HUES48 (cell line): ENCODE measurements around the gene ATXN2.

Source experiments
- H3K27ac ChIP-seq: one replicate; pipeline ENCODE4 v1.7.0; 2013; ENCODE audit warnings: low read depth, low read length, inconsistent platforms
- H3K27me3 ChIP-seq: 2 replicates; pipeline ENCODE4 v1.6.1; 2013; ENCODE audit warnings: mild to moderate bottlenecking, low read length; ENCODE audit not compliant: control insufficient read depth, insufficient read depth
- H3K36me3 ChIP-seq: 2 replicates; pipeline ENCODE4 v1.6.1; 2013; ENCODE audit warnings: low read length; ENCODE audit not compliant: control insufficient read depth, insufficient read depth
- H3K4me1 ChIP-seq: 2 replicates; pipeline ENCODE4 v1.6.1; 2013; ENCODE audit warnings: mild to moderate bottlenecking, low read length; ENCODE audit not compliant: control insufficient read depth, insufficient read depth
- H3K4me3 ChIP-seq: 2 replicates; pipeline ENCODE4 v1.5.1; 2013; ENCODE audit warnings: mild to moderate bottlenecking, low read depth, low read length
- H3K9ac ChIP-seq: 2 replicates; pipeline ENCODE4 v1.6.1; 2013; ENCODE audit warnings: mild to moderate bottlenecking, low read depth, low read length, moderate library complexity
- H3K9me3 ChIP-seq: 2 replicates; pipeline ENCODE4 v1.6.1; 2013; ENCODE audit warnings: low read length; ENCODE audit not compliant: control insufficient read depth, insufficient read depth

Gene ATXN2

GRCh38 chr12:111442301-111443045 lies 156.6 kb downstream of the ATXN2 start:
- Histone ChIP-seq H3K4me3 (no peak overlapping the region), H3K27me3 (no peaks in the 10 kb centered on the region), H3K4me1 (peaks cover 12% of the 10 kb centered on the region; the same call in 1 of the 2 replicates), H3K36me3 (peaks cover 27% of the 10 kb centered on the region), H3K9me3 (no peaks in the 10 kb centered on the region), H3K27ac (no peak overlapping the region), H3K9ac (no peak overlapping the region)

DNA sequence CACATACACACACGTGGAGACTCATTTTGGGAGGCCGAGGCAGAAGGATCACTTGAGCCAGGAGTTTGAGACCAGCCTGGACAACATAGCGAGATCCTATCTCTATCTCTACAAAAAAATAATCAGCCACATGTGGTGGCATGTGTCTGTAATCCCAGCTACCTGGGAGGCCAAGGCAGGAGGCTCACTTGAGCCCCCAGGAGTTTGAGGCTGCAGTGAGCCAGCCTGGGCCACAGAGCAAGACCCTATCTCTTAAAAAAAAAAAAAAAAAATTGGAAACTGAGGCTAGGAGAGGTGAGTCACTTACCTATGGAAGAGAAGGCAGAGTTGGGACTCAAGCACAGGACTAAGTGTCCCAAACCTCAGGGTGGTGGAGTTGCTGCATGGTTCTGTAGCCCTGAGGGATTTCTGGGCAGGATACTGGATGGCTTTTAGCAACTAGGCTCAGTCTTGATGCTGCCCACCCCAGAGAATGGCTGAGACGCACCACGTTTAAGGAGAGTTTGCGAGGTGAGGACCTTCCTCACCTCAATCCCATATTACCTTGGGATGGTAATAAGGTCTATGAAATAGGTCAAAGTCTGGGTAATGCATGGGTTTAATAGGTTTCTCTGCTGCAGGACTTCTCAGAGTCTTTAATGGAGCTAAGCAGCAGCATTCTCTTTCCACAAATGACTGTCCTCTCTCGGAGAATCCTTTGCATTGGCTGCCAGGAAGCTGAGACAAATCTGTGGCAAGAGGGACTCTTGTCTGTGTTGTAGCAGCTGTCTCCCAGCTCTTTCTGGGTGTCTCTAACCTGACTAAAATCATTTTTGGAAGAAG lies 157.8 kb downstream of the ATXN2 start:
- Histone ChIP-seq H3K9ac (no peak overlapping the region), H3K4me3 (no peak overlapping the region), H3K9me3 (no peaks in the 10 kb centered on the region), H3K27ac (no peak overlapping the region), H3K4me1 (peaks cover 11% of the 10 kb centered on the region; the same call in 1 of the 2 replicates), H3K27me3 (no peaks in the 10 kb centered on the region), H3K36me3 (peaks cover 16% of the 10 kb centered on the region)

GRCh38 chr12:111440631-111441030 lies 158.5 kb downstream of the ATXN2 start:
- Histone ChIP-seq H3K27me3 (no peaks in the 10 kb centered on the region), H3K4me3 (no peak overlapping the region), H3K9me3 (no peaks in the 10 kb centered on the region), H3K27ac (no peak overlapping the region), H3K9ac (no peak overlapping the region), H3K36me3 (peaks cover 9% of the 10 kb centered on the region; the same call in 1 of the 2 replicates), H3K4me1 (peaks cover 5% of the 10 kb centered on the region; the same call in 1 of the 2 replicates)

DNA sequence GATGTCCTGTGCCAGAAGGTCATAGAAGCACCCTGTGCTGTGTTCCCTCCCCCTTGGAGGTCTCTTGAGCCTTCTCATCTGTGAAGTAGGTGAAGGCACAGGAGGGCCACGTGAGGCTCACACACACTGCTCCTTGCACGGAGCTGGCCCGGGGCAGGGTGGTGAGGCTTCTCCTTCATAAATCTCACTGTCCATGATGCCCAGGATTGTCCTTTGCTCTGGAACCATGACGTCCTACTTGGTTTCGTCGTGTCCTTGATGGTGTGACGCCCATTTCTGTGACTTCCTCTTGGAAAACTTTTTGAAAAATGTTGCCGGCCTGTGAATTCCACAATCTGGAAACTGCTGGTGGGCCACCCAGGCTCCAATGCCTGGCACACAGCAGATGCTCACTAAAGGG lies 159.0 kb downstream of the ATXN2 start:
- peaks cover 3% of the 10 kb centered on the region; the same call in 1 of the 2 replicates for H3K4me1 ChIP-seq
- H3K9me3 ChIP-seq, result no peaks in the 10 kb centered on the region
- H3K9ac ChIP-seq, result no peak overlapping the region
- H3K36me3 ChIP-seq, result 0 out of 2 replicates have a peak, but pooled peaks cover 5% of the 10 kb centered on the region
- no peak overlapping the region for H3K27ac ChIP-seq
- H3K4me3 ChIP-seq, result no peak overlapping the region
- no peaks in the 10 kb centered on the region for H3K27me3 ChIP-seq

DNA sequence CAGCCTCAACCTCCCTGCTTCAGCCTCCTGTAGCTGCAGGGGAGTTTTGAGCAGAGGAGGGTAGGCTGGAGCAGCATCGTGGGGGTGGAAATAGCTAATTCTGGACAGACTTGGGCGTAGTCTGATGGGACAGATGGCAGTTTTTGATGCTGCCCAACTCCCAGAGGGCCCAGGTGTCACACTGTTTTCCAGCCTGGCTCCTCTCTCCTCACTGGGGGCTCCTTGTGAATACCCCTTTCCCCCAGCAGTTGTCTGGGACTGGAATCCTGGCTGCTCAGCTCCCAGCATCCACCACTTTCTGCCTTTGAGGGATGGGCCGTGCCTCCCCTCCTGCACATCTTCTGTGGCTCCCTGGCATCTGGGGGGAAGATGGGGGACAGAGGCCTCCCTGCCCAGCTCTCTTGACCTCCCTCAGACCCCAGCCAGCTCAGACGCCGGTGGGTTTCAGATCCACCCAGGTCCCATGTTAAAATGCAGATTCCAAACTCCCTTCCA lies 159.4 kb downstream of the ATXN2 start:
- Histone ChIP-seq H3K9me3 (no peaks in the 10 kb centered on the region), H3K27me3 (no peaks in the 10 kb centered on the region), H3K4me1 (peaks cover 8% of the 10 kb centered on the region), H3K27ac (no peak overlapping the region), H3K9ac (no peak overlapping the region), H3K4me3 (no peak overlapping the region), H3K36me3 (0 out of 2 replicates have a peak, but pooled peaks cover 4% of the 10 kb centered on the region)

DNA sequence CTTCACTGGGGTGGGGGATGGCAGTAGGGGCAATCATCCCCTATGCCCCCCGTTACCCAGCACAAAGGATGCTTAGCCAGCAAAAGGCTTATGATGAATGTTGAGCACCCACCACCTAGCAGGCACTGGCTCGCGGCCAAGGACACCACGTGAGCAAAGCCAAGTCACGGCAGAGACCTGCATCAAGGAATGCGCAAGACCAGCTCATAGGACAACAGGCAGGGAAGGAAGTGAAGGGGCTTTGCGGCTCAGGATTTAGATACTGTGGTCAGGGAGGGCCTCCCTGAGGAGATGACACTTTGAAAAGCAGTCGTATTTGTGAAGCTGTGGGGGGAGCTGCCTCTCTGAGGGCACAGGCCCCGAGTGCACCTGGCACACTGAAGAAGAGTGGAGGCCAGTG lies 160.6 kb downstream of the ATXN2 start:
- Histone ChIP-seq H3K27me3 (no peaks in the 10 kb centered on the region), H3K27ac (no peak overlapping the region), H3K4me3 (no peak overlapping the region), H3K36me3 (no peaks in the 10 kb centered on the region), H3K4me1 (peaks cover 18% of the 10 kb centered on the region), H3K9me3 (no peaks in the 10 kb centered on the region), H3K9ac (no peak overlapping the region)

- Histone ChIP-seq H3K36me3 (no peaks in the 10 kb centered on the region), H3K4me3 (no peak overlapping the region), H3K27ac (no peak overlapping the region), H3K4me1 (peaks cover 18% of the 10 kb centered on the region), H3K9ac (no peak overlapping the region), H3K9me3 (no peaks in the 10 kb centered on the region), H3K27me3 (no peaks in the 10 kb centered on the region)
These were observed 161.2 kb downstream of the ATXN2 start for GRCh38 chr12:111437816-111438454.

DNA sequence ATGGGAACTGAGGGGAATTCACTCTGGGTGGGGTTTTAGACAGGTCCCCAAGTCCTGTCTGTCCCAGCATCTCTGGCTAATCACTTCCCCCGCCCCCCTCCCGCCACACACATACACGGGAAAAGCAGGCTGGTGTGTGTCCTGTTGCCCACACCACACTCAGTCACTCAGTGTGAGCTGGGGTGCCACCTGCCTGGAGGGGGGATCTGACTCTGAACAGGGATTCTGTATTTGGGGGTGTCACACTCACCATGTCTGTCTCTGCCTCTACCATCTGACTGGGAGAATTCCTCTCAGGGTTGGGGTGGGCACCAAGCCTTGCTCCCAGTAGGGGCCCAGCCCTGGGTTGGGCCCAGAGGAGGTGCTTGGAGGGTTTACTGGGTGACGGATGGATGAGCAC lies 162.3 kb downstream of the ATXN2 start:
- H3K4me3 ChIP-seq, result no peak overlapping the region
- no peaks in the 10 kb centered on the region for H3K36me3 ChIP-seq
- H3K4me1 ChIP-seq, result peaks cover 18% of the 10 kb centered on the region
- no peak overlapping the region for H3K9ac ChIP-seq
- no peak overlapping the region for H3K27ac ChIP-seq
- H3K27me3 ChIP-seq, result no peaks in the 10 kb centered on the region
- H3K9me3 ChIP-seq, result no peaks in the 10 kb centered on the region

DNA sequence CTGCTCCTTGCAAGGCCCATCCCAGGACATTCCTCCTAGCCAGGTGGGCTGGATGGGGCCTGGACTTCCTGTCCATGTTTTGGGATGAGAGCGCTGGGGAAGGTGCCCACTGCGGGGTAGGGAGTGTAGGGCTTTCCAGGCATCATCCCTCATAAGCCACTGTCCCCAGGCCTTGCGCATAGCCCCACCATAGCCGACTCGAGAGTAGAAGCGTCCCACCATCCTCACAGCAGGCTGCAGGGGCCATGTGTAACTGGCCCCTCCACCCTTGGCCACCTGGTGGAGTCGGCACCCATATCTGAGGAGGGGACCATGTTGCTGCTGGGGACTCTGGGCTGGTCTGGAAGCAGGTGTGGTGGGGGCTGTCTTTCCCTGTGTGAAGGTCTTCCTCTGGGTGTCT lies 162.8 kb downstream of the ATXN2 start:
- H3K9me3 ChIP-seq, result no peaks in the 10 kb centered on the region
- no peak overlapping the region for H3K4me3 ChIP-seq
- no peak overlapping the region for H3K9ac ChIP-seq
- peaks cover 18% of the 10 kb centered on the region for H3K4me1 ChIP-seq
- no peaks in the 10 kb centered on the region for H3K36me3 ChIP-seq
- H3K27me3 ChIP-seq, result no peaks in the 10 kb centered on the region
- no peak overlapping the region for H3K27ac ChIP-seq

- H3K27ac ChIP-seq, result no peak overlapping the region
- no peaks in the 10 kb centered on the region for H3K9me3 ChIP-seq
- H3K27me3 ChIP-seq, result no peaks in the 10 kb centered on the region
- no peaks in the 10 kb centered on the region for H3K36me3 ChIP-seq
- H3K4me1 ChIP-seq, result peaks cover 19% of the 10 kb centered on the region
- H3K4me3 ChIP-seq, result no peak overlapping the region
- no peak overlapping the region for H3K9ac ChIP-seq
These were observed 163.4 kb downstream of the ATXN2 start for GRCh38 chr12:111435661-111436201.
